OCI-LY7 (cell line): ENCODE data around the gene CCDC33. TPM values are rescaled to one million over a fixed set of nuclear protein-coding genes. Genes with fewer than 3 reads are reported as not detected.

Source experiments
- BruUV-seq: library from RNA; stranded (reverse); fragments of 400-500 nt; replicated peaks from 2 replicates; lab custom pipeline; 2021; lab: Mats Ljungman, UMichigan
- CTCF ChIA-PET: fragments of 300-600 bp; sonication (Branson Sonifier 250); formaldehyde crosslinking; loops from one replicate; lab custom pipeline; 2022; ENCODE audit warnings: antibody characterized with exemption; ENCODE audit not compliant: unreplicated experiment; lab: Charles Lee
- POLR2A ChIA-PET: fragments of 300-600 bp; sonication (Branson Sonifier 250); formaldehyde crosslinking; loops from one replicate; lab custom pipeline; 2022; ENCODE audit warnings: antibody characterized with exemption; lab: Charles Lee
- DNase-seq: peaks from one replicate; pipeline ENCODE4 v3.0.0-alpha.2; 2015; ENCODE audit warnings: low spot score
- H2AFZ ChIP-seq: fragments of 200-600 bp; sonication (generic), shearing (Covaris generic); 2 replicates; pipeline ENCODE4 v1.6.1; 2014; ENCODE audit warnings: mild to moderate bottlenecking, antibody characterized with exemption, low read length, moderate library complexity
- H3K27ac ChIP-seq: fragments of 200-600 bp; sonication (generic); 2 replicates; pipeline ENCODE4 v1.5.1; 2014; ENCODE audit warnings: mixed run types, low read depth, mild to moderate bottlenecking, moderate library complexity, low read length, inconsistent platforms; ENCODE audit not compliant: poor library complexity, severe bottlenecking
- H3K36me3 ChIP-seq: fragments of 200-600 bp; sonication (generic); 2 replicates; pipeline ENCODE4 v1.6.1; 2014; ENCODE audit warnings: mild to moderate bottlenecking, antibody characterized with exemption, low read length, moderate library complexity, mixed read lengths; ENCODE audit not compliant: insufficient read depth
- H3K4me1 ChIP-seq: fragments of 200-600 bp; sonication (generic); 2 replicates; pipeline ENCODE4 v1.5.1; 2014; ENCODE audit warnings: mild to moderate bottlenecking, low read length; ENCODE audit not compliant: insufficient read depth, poor library complexity, severe bottlenecking
- H3K4me2 ChIP-seq: fragments of 200-600 bp; sonication (generic); 2 replicates; pipeline ENCODE4 v1.6.1; 2014; ENCODE audit warnings: mild to moderate bottlenecking, low read length
- H3K4me3 ChIP-seq: fragments of 200-600 bp; sonication (generic); 2 replicates; pipeline ENCODE4 v1.5.1; 2014; ENCODE audit warnings: mild to moderate bottlenecking, low read depth, low read length; ENCODE audit not compliant: poor library complexity, severe bottlenecking
- H3K79me2 ChIP-seq: fragments of 200-600 bp; sonication (generic); 2 replicates; pipeline ENCODE4 v1.6.1; 2016; ENCODE audit warnings: low read depth, mild to moderate bottlenecking, low read length, moderate library complexity, mixed read lengths; ENCODE audit not compliant: insufficient read depth
- H3K9me2 ChIP-seq: fragments of 200-600 bp; sonication (generic); 2 replicates; pipeline ENCODE4 v1.6.1; 2016; ENCODE audit warnings: mild to moderate bottlenecking, low read length, mixed read lengths; ENCODE audit not compliant: insufficient read depth
- H3K9me3 ChIP-seq: fragments of 200-600 bp; sonication (generic); 2 replicates; pipeline ENCODE4 v1.6.1; 2014; ENCODE audit warnings: mild to moderate bottlenecking, mixed run types, low read length, mixed read lengths
- H4K20me1 ChIP-seq: fragments of 200-600 bp; sonication (generic); 2 replicates; pipeline ENCODE4 v1.6.1; 2014; ENCODE audit warnings: mild to moderate bottlenecking, antibody characterized with exemption, low read length, moderate library complexity, mixed read lengths; ENCODE audit not compliant: insufficient read depth
- CTCF ChIP-seq: fragments of 200-600 bp; sonication (generic); conservative IDR thresholded peaks from 2 replicates; pipeline ENCODE4 v1.5.1; 2014; ENCODE audit warnings: mild to moderate bottlenecking, antibody characterized with exemption, low read length, moderate library complexity, mixed read lengths
- EZH2phosphoT487 ChIP-seq: fragments of 200-600 bp; sonication (generic); IDR thresholded peaks from 2 replicates; pipeline ENCODE4 v1.6.1; 2018; ENCODE audit warnings: low read depth, borderline replicate concordance, mild to moderate bottlenecking, mixed run types, antibody characterized with exemption, low read length, moderate library complexity, mixed read lengths
- intact Hi-C: fragments of 100-400 bp; cut with micrococcal nuclease; formaldehyde crosslinking; loops from one replicate; pipeline ENCODE4 v1.10.0; 2022; ENCODE audit not compliant: unreplicated experiment
- total RNA-seq, 2 experiments: library from RNA; depleted of rRNA in 1 of 2; stranded (reverse); fragments of >200 nt in 1 of 2; shearing (Covaris generic) in 1 of 2; gene quantifications; 2 replicates each; pipeline ENCODE4 v1.2.3, GENCODE V29; 2014 to 2022

CCDC33 gene
- total RNA-seq, 2 experiments from 2014 or later: not detected

GRCh38 chr15:74203914-74204431 is 32.2 kb upstream of the CCDC33 start:
- ChIA-PET CTCF (no interaction called here), POLR2A (no interaction called here)
- Histone ChIP-seq H3K9me3 (no peaks in the 10 kb centered on the region), H3K27ac (no peak overlapping the region), H4K20me1 (no peaks in the 10 kb centered on the region), H3K4me1 (no peaks in the 10 kb centered on the region), H3K4me2 (no peak overlapping the region), H3K4me3 (no peak overlapping the region), H3K79me2 (no peaks in the 10 kb centered on the region), H2AFZ (no peak overlapping the region), H3K9me2 (no peaks in the 10 kb centered on the region), H3K36me3 (no peaks in the 10 kb centered on the region)
- no TSS peak for BruUV-seq
- TF ChIP-seq CTCF (no peak), EZH2phosphoT487 (no peak)
- no peak for DNase-seq
- intact Hi-C loops: no loop called here

GRCh38 chr15:74205582-74205947 is 30.6 kb upstream of the CCDC33 start:
- H4K20me1 ChIP-seq: no peaks in the 10 kb centered on the region
- TF ChIP-seq CTCF (no peak), EZH2phosphoT487 (no peak)
- no peaks in the 10 kb centered on the region for H3K36me3 ChIP-seq
- no peak overlapping the region for H2AFZ ChIP-seq
- H3K9me3 ChIP-seq: no peaks in the 10 kb centered on the region
- H3K79me2 ChIP-seq: no peaks in the 10 kb centered on the region
- POLR2A ChIA-PET: no interaction called here
- no peak overlapping the region for H3K27ac ChIP-seq
- no TSS peak for BruUV-seq
- H3K4me3 ChIP-seq: no peak overlapping the region
- H3K9me2 ChIP-seq: no peaks in the 10 kb centered on the region
- H3K4me2 ChIP-seq: no peak overlapping the region
- intact Hi-C loops: no loop called here
- no peaks in the 10 kb centered on the region for H3K4me1 ChIP-seq
- no peak for DNase-seq
- CTCF ChIA-PET: no interaction called here

- Histone ChIP-seq H3K79me2 (no peaks in the 10 kb centered on the region), H4K20me1 (no peaks in the 10 kb centered on the region), H3K9me2 (no peaks in the 10 kb centered on the region), H3K4me2 (no peak overlapping the region), H3K4me3 (no peak overlapping the region), H2AFZ (no peak overlapping the region), H3K4me1 (no peaks in the 10 kb centered on the region), H3K36me3 (no peaks in the 10 kb centered on the region), H3K27ac (no peak overlapping the region), H3K9me3 (no peaks in the 10 kb centered on the region)
- CTCF ChIA-PET: no interaction called here
- DNase-seq: no peak
- POLR2A ChIA-PET: no interaction called here
- BruUV-seq: no TSS peak
- TF ChIP-seq EZH2phosphoT487: no peak
- TF ChIP-seq CTCF: no peak
- intact Hi-C loops: no loop called here
These were observed 29.3 kb upstream of the CCDC33 start for GRCh38 chr15:74206801-74207281.
